ENCODE data around the gene MMP24. TPM values are rescaled to one million over a fixed set of nuclear protein-coding genes. Genes with fewer than 3 reads are reported as not detected.
A peak's percentile ranks its signal among the peaks of the same experiment; 100 is the strongest.

MMP24 gene
- total RNA-seq, 1 donor from 2014 or later, result 15.6 TPM

DNA sequence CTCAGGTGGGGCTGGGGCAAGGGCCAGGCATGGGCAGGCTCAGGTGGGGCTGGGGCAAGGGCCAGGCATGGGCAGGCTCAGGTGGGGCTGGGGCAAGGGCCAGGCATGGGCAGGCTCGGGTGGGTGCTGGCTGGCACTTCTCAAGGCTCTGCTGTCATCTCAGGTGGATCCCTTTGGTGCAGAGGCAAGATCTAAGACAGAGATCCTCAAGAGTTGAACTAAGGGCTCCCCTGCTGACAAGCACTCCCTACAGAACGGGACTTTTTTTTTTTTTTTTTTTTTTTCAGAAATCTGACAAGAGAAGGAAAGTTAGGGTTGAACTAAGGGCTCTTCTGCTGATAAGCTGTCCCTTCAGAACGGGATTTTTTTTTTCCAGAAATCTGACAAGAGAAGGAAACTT, 26.5 kb downstream of the MMP24 start:
- H3K27me3 ChIP-seq (ENCODE audit: insufficient read depth, low read length), result no peaks in the 10 kb centered on the region
- no peak overlapping the region for H2AFZ ChIP-seq (ENCODE audit: low read depth, low read length)
- H3K79me2 ChIP-seq (ENCODE audit: insufficient read depth, low read length), result no peaks in the 10 kb centered on the region
- H3K9ac ChIP-seq (ENCODE audit: low read length), result no peak overlapping the region
- no peak for TF ChIP-seq EZH2 (IDR thresholded peaks at IDR 0.05; ENCODE audit: insufficient read depth, low read length)
- FAIRE-seq (no peak), DNase-seq (ENCODE audit: low read depth) (no peak)
- Mint-ChIP-seq H3K27me3 (ENCODE audit: low read depth, unreplicated experiment) (peaks cover 2% of the 10 kb centered on the region), H3K4me3 (ENCODE audit: unreplicated experiment) (no peak overlapping the region), H3K36me3 (ENCODE audit: low read depth, unreplicated experiment) (peaks cover 9% of the 10 kb centered on the region), H3K27ac (ENCODE audit: unreplicated experiment) (no peak overlapping the region), H3K9me3 (ENCODE audit: unreplicated experiment) (no peaks in the 10 kb centered on the region), H3K4me1 (ENCODE audit: low read depth, unreplicated experiment) (peaks cover 4% of the 10 kb centered on the region)
- no peaks in the 10 kb centered on the region for H4K20me1 ChIP-seq (ENCODE audit: insufficient read depth, low read length)
- no peak overlapping the region for H3K27ac ChIP-seq (ENCODE audit: low read depth, low read length)
- H3K4me2 ChIP-seq (ENCODE audit: low read length), result no peak overlapping the region
- peaks cover 12% of the 10 kb centered on the region for H3K4me1 ChIP-seq (ENCODE audit: insufficient read depth, low read length)
- H3K4me3 ChIP-seq (ENCODE audit: insufficient read depth, low read depth, low read length), result no peak overlapping the region
- H3K9me3 ChIP-seq (ENCODE audit: insufficient read depth, low read depth, low read length), result no peaks in the 10 kb centered on the region
- no peaks in the 10 kb centered on the region for H3K36me3 ChIP-seq (ENCODE audit: insufficient read depth, low read length)

DNA sequence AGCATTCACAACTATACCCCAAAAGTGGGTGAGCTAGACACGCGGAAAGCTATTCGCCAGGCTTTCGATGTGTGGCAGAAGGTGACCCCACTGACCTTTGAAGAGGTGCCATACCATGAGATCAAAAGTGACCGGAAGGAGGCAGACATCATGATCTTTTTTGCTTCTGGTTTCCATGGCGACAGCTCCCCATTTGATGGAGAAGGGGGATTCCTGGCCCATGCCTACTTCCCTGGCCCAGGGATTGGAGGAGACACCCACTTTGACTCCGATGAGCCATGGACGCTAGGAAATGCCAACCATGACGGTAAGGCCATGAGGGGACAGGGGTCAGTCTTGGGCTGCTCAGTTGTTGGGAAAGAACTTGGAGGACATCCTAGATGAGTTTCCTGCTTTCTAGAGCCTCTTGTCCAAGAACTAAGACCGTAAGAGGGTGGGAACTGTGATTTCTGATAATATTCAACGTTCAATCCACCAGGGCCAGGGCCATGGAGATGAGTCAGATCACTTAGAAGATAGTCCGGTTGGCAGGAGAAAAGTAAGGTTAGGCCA, 28.0 kb downstream of the MMP24 start:
- Histone ChIP-seq H3K9me3 (ENCODE audit: insufficient read depth, low read depth, low read length) (no peaks in the 10 kb centered on the region), H3K9ac (ENCODE audit: low read length) (no peak overlapping the region), H3K4me2 (ENCODE audit: low read length) (no peak overlapping the region), H2AFZ (ENCODE audit: low read depth, low read length) (no peak overlapping the region), H3K4me3 (ENCODE audit: insufficient read depth, low read depth, low read length) (no peak overlapping the region), H3K79me2 (ENCODE audit: insufficient read depth, low read length) (no peaks in the 10 kb centered on the region), H3K27me3 (ENCODE audit: insufficient read depth, low read length) (no peaks in the 10 kb centered on the region), H3K27ac (ENCODE audit: low read depth, low read length) (no peak overlapping the region), H3K36me3 (ENCODE audit: insufficient read depth, low read length) (no peaks in the 10 kb centered on the region), H4K20me1 (ENCODE audit: insufficient read depth, low read length) (no peaks in the 10 kb centered on the region), H3K4me1 (ENCODE audit: insufficient read depth, low read length) (peaks cover 14% of the 10 kb centered on the region)
- H3K27ac Mint-ChIP-seq (ENCODE audit: unreplicated experiment), result no peak overlapping the region
- no peak for DNase-seq (ENCODE audit: low read depth)
- H3K4me3 Mint-ChIP-seq (ENCODE audit: unreplicated experiment), result no peak overlapping the region
- TF ChIP-seq, protein P1, sequence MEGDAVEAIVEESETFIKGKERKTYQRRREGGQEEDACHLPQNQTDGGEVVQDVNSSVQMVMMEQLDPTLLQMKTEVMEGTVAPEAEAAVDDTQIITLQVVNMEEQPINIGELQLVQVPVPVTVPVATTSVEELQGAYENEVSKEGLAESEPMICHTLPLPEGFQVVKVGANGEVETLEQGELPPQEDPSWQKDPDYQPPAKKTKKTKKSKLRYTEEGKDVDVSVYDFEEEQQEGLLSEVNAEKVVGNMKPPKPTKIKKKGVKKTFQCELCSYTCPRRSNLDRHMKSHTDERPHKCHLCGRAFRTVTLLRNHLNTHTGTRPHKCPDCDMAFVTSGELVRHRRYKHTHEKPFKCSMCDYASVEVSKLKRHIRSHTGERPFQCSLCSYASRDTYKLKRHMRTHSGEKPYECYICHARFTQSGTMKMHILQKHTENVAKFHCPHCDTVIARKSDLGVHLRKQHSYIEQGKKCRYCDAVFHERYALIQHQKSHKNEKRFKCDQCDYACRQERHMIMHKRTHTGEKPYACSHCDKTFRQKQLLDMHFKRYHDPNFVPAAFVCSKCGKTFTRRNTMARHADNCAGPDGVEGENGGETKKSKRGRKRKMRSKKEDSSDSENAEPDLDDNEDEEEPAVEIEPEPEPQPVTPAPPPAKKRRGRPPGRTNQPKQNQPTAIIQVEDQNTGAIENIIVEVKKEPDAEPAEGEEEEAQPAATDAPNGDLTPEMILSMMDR (IDR thresholded peaks at IDR 0.05; ENCODE audit: insufficient read depth, low read depth, low read length), result no peak
- TF ChIP-seq EZH2 (IDR thresholded peaks at IDR 0.05; ENCODE audit: insufficient read depth, low read length), result no peak
- no peak for FAIRE-seq
- no peaks in the 10 kb centered on the region for H3K4me1 Mint-ChIP-seq (ENCODE audit: low read depth, unreplicated experiment)
- peaks cover 9% of the 10 kb centered on the region for H3K36me3 Mint-ChIP-seq (ENCODE audit: low read depth, unreplicated experiment)
- no peaks in the 10 kb centered on the region for H3K9me3 Mint-ChIP-seq (ENCODE audit: unreplicated experiment)
- peaks cover 2% of the 10 kb centered on the region for H3K27me3 Mint-ChIP-seq (ENCODE audit: low read depth, unreplicated experiment)

DNA sequence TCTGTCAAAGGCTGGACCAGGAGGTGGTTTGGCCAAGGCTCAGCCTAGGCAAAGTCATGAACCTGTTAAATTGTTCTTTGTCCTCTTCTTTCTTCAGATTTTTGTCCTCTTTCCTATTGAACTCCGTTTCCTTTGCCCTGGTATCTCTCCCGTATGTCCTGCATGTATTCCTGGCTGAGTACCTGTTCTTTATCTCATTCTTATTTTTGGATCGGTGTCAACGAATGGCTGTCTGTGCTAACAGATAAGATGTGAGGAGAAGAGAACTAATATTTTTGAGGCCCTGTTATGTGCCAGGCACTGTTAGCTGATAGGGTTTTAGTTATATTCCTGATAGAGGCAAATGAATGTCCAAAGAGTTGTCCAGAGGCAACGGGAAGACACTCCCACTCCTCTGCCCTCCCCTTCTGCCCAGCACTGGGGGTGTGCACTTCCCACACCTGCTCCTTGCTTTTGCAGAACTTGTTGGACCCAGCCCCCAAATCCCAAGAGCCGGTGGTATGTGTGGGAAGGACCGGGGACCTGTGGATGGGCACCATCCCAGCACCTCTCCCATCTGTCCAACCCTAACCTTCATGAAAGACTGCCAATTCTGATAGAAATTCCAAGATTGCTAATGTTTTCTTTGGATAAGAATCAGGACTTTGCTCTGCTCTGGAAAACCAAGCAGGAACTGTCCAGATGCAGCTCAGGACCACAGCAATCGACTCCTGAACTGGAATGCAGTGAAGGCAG, 30.9 kb downstream of the MMP24 start:
- Histone ChIP-seq H2AFZ (ENCODE audit: low read depth, low read length) (no peak overlapping the region), H3K27me3 (ENCODE audit: insufficient read depth, low read length) (no peaks in the 10 kb centered on the region), H4K20me1 (ENCODE audit: insufficient read depth, low read length) (no peaks in the 10 kb centered on the region), H3K36me3 (ENCODE audit: insufficient read depth, low read length) (no peaks in the 10 kb centered on the region), H3K9me3 (ENCODE audit: insufficient read depth, low read depth, low read length) (no peaks in the 10 kb centered on the region), H3K4me3 (ENCODE audit: insufficient read depth, low read depth, low read length) (no peak overlapping the region), H3K27ac (ENCODE audit: low read depth, low read length) (no peak overlapping the region), H3K9ac (ENCODE audit: low read length) (no peak overlapping the region), H3K79me2 (ENCODE audit: insufficient read depth, low read length) (no peaks in the 10 kb centered on the region), H3K4me1 (ENCODE audit: insufficient read depth, low read length) (peaks cover 14% of the 10 kb centered on the region), H3K4me2 (ENCODE audit: low read length) (peak overlapping the region; percentile 11)
- Mint-ChIP-seq H3K27me3 (ENCODE audit: low read depth, unreplicated experiment) (peaks cover 2% of the 10 kb centered on the region), H3K36me3 (ENCODE audit: low read depth, unreplicated experiment) (peaks cover 9% of the 10 kb centered on the region), H3K4me1 (ENCODE audit: low read depth, unreplicated experiment) (peaks cover 7% of the 10 kb centered on the region), H3K27ac (ENCODE audit: unreplicated experiment) (no peak overlapping the region), H3K9me3 (ENCODE audit: unreplicated experiment) (no peaks in the 10 kb centered on the region), H3K4me3 (ENCODE audit: unreplicated experiment) (no peak overlapping the region)
- TF ChIP-seq, protein P1 (IDR thresholded peaks at IDR 0.05; ENCODE audit: insufficient read depth, low read depth, low read length), result no peak
- TF ChIP-seq EZH2 (IDR thresholded peaks at IDR 0.05; ENCODE audit: insufficient read depth, low read length), result no peak
- FAIRE-seq (no peak), DNase-seq (ENCODE audit: low read depth) (peak; percentile 67)
